Progenitor cell of endocrine pancreas (in vitro differentiated cells): ENCODE results near the gene RNF114. TPM values are rescaled to one million over a fixed set of nuclear protein-coding genes. Genes with fewer than 3 reads are reported as not detected.

Experiments
- DNase-seq: peaks from one replicate; pipeline ENCODE4 v3.0.0; 2021; ENCODE audit warnings: low spot score; ENCODE audit not compliant: unreplicated experiment
- H3K27ac Mint-ChIP-seq: 2 replicates; pipeline ENCODE4 v1.8.0; 2021; ENCODE audit warnings: mild to moderate bottlenecking, moderate library complexity, mixed read lengths
- H3K27me3 Mint-ChIP-seq: 2 replicates; pipeline ENCODE4 v1.8.0; 2021; ENCODE audit warnings: mixed read lengths
- H3K36me3 Mint-ChIP-seq: 2 replicates; pipeline ENCODE4 v1.8.0; 2022; ENCODE audit warnings: mixed read lengths; ENCODE audit not compliant: insufficient read depth
- H3K4me1 Mint-ChIP-seq: 2 replicates; pipeline ENCODE4 v1.8.0; 2021; ENCODE audit warnings: low read depth, mixed read lengths
- H3K4me3 Mint-ChIP-seq: 2 replicates; pipeline ENCODE4 v1.8.0; 2021; ENCODE audit warnings: low read depth, mild to moderate bottlenecking, moderate library complexity, mixed read lengths
- H3K9me3 Mint-ChIP-seq: 2 replicates; pipeline ENCODE4 v1.8.0; 2021; ENCODE audit warnings: low read depth, mixed read lengths
- total RNA-seq: library from RNA; stranded (reverse); gene quantifications from 2 replicates; pipeline ENCODE4 v1.2.1, GENCODE V29; 2021
- TF ChIP-seq, protein P1 (sequence below): fragments of 200-600 bp; sonication (generic); IDR thresholded peaks from one replicate; pipeline ENCODE4 v1.5.0; 2021; ENCODE audit warnings: antibody characterized with exemption, mild to moderate bottlenecking; ENCODE audit not compliant: unreplicated experiment

RNF114 gene
- total RNA-seq, 1 donor from 2014 or later = 56.6 TPM

DNA sequence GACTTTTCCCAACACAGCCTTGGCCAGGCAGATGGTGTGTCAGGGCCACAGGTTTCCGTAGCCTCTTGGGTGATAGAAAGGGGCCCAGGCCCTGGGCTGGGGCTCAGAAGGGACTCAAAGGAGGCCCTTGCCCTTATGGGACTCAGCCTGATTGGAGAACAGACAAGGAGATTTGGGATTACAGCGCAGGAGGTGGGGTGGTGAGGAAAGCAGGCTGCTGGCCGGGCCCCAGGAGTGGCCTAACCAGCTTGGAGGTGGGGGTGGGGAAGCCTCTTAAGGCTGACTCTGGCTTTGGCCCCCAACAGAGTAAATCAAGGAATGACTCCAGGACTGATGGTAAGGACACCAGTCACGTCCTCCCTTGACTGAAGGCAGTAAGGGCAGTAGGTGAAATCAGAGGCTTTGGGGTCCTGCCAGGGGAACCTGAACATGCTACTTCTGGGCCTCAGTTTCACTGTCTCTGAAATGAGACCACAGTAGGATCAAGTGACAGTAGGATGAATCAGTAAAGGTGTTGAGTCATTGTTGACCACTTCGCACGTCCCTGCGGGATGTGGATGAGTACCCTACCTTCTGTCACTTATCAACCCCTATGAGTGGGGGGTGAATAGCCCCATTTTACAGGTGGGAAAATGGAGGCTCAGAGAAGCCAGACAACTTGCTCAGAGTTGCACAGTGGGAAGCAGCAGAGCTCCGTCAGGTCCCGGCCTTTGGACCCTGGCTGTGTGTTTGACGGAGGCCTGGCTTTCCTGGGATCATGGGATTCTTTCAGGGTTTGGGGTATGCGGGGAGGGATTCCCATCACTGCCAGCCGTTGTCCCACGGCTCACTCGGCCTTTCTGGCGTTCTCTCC lies 51.0 kb downstream of the RNF114 start:
- Mint-ChIP-seq H3K27me3 (peaks cover 28% of the 10 kb centered on the region), H3K4me1 (peaks cover 13% of the 10 kb centered on the region)

DNA sequence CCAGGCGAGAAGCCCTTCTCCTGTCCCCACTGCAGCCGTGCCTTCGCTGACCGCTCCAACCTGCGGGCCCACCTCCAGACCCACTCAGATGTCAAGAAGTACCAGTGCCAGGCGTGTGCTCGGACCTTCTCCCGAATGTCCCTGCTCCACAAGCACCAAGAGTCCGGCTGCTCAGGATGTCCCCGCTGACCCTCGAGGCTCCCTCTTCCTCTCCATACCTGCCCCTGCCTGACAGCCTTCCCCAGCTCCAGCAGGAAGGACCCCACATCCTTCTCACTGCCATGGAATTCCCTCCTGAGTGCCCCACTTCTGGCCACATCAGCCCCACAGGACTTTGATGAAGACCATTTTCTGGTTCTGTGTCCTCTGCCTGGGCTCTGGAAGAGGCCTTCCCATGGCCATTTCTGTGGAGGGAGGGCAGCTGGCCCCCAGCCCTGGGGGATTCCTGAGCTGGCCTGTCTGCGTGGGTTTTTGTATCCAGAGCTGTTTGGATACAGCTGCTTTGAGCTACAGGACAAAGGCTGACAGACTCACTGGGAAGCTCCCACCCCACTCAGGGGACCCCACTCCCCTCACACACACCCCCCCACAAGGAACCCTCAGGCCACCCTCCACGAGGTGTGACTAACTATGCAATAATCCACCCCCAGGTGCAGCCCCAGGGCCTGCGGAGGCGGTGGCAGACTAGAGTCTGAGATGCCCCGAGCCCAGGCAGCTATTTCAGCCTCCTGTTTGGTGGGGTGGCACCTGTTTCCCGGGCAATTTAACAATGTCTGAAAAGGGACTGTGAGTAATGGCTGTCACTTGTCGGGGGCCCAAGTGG lies 51.9 kb downstream of the RNF114 start:
- Mint-ChIP-seq H3K27me3 (peaks cover 24% of the 10 kb centered on the region), H3K9me3 (no peaks in the 10 kb centered on the region), H3K4me1 (peaks cover 9% of the 10 kb centered on the region), H3K4me3 (no peak overlapping the region), H3K36me3 (no peaks in the 10 kb centered on the region), H3K27ac (no peak overlapping the region)
- DNase-seq = no peak
- TF ChIP-seq, protein P1, sequence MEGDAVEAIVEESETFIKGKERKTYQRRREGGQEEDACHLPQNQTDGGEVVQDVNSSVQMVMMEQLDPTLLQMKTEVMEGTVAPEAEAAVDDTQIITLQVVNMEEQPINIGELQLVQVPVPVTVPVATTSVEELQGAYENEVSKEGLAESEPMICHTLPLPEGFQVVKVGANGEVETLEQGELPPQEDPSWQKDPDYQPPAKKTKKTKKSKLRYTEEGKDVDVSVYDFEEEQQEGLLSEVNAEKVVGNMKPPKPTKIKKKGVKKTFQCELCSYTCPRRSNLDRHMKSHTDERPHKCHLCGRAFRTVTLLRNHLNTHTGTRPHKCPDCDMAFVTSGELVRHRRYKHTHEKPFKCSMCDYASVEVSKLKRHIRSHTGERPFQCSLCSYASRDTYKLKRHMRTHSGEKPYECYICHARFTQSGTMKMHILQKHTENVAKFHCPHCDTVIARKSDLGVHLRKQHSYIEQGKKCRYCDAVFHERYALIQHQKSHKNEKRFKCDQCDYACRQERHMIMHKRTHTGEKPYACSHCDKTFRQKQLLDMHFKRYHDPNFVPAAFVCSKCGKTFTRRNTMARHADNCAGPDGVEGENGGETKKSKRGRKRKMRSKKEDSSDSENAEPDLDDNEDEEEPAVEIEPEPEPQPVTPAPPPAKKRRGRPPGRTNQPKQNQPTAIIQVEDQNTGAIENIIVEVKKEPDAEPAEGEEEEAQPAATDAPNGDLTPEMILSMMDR = no peak

More for the DNA sequence above, 51.0 kb downstream of the RNF114 start:
- Mint-ChIP-seq H3K4me3 (no peak overlapping the region), H3K36me3 (no peaks in the 10 kb centered on the region), H3K9me3 (no peaks in the 10 kb centered on the region), H3K27ac (peak overlapping the region; percentile 37)
- DNase-seq = no peak
- TF ChIP-seq, protein P1 = no peak

DNA sequence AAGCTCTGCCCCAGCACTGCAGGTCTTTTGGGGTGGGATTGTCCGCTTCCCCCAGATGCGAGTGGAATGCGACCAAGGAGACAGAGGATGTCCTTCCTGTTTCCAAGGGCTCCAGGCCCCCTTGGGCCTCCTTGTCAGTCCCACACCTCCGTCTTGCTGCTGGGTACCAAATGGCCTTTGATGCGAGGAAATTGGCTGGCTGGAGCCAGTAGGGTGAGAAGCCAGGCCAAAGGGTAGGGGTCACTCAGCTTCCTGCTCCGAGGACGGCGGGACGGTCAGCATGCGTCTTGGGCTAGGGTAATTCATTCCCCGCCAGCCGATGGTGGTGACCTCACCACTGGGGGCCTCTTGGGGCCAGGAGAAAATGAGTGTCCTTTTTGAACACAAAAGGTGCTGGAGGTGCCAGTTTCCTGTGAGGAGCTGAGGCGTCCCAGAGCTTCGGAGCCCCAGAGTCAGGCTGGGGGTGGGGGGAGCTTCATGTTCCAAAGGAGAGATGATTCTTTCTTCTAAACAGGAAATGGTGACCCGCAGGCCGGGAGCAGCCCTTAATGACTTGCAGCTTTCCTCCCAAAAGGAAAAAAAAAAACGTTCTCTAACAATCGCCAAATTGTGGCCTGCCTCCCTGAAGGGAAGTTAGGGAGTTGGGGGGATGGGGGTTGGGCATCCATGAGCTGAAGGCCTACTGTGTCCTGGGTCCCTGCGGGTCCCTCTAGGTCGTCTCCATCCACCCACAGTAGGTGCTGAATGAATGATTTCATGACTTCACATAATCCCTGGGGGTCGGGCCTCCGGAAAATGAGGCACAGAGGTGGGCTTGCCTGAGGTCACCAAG lies 53.3 kb downstream of the RNF114 start:
- Mint-ChIP-seq H3K27ac (peak overlapping the region; percentile 17), H3K36me3 (no peaks in the 10 kb centered on the region), H3K27me3 (peaks cover 12% of the 10 kb centered on the region), H3K4me1 (peaks cover 6% of the 10 kb centered on the region), H3K4me3 (no peak overlapping the region), H3K9me3 (no peaks in the 10 kb centered on the region)
- DNase-seq = no peak
- TF ChIP-seq, protein P1 = no peak

DNA sequence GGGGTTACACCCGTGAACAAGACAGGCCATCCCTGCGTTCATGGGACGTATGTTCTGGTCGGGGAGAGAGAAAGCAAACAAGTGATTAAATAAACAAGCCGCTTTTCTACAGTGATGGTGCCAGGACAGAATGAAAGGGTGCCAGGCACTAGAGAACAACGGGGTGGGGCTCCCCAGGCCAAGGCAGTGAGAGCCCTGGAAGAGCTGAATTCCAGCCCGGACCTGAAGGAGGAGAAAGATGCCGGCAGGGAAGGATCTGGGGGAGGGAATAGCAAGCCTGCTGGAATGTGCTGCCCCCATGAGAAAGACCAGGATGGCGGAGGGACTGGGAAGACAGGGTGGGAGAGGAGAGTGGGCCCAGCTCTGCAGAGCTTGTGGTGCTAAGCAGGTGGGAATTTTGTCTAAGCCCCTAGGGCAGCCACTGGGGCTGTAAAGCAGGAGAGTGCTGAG lies 54.1 kb downstream of the RNF114 start:
- no peaks in the 10 kb centered on the region for H3K36me3 Mint-ChIP-seq
- no peak overlapping the region for H3K4me3 Mint-ChIP-seq
- H3K4me1 Mint-ChIP-seq = peaks cover 6% of the 10 kb centered on the region
- no peak for DNase-seq
- peaks cover 4% of the 10 kb centered on the region for H3K27me3 Mint-ChIP-seq
- no peaks in the 10 kb centered on the region for H3K9me3 Mint-ChIP-seq
- TF ChIP-seq, protein P1 = no peak
- H3K27ac Mint-ChIP-seq = peak overlapping the region; percentile 18

DNA sequence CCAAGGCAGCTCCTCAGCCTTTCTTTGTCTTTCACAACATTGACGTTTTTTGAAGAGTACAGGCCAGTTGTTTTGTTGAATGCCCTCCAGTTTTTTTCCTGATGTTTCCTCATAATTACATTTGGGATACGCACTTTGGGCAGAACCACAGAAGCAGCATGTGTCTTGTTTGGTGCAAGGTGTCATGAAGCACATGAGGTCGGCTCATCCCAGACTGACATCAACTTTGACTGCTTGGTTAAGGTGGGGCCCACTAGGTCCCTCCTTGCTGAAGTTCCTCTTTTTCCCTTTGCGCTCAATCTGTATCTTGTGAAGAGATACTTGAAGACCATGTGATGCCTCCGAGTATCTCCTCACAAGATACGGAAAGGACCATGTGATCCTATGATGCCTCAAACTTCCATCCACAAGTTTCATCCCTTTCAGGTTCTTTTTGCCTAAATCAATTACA lies 57.1 kb downstream of the RNF114 start:
- TF ChIP-seq, protein P1 = no peak
- Mint-ChIP-seq H3K36me3 (no peaks in the 10 kb centered on the region), H3K4me3 (no peak overlapping the region), H3K27me3 (peaks cover 7% of the 10 kb centered on the region), H3K4me1 (peaks cover 6% of the 10 kb centered on the region), H3K27ac (no peak overlapping the region), H3K9me3 (no peaks in the 10 kb centered on the region)
- no peak for DNase-seq
